Liver (tissue), 9 donors: ENCODE measurements around the gene KLF6. TPM values are rescaled to one million over a fixed set of nuclear protein-coding genes. Genes with fewer than 3 reads are reported as not detected.

Experiments used
- DNase-seq: peaks from one replicate; pipeline ENCODE4 v3.0.0-alpha.2; 2017; ENCODE audit warnings: low spot score
- H3K27ac ChIP-seq, 2 donors: one replicate each; pipeline ENCODE4 v1.7.0; 2013; ENCODE audit warnings: inconsistent platforms in 2 of 2, low read length in 2 of 2, control low read depth in 1 of 2, low read depth in 1 of 2, mild to moderate bottlenecking in 1 of 2
- H3K27me3 ChIP-seq, 4 donors: one replicate each; pipeline versions ENCODE4 v1.6.1 to v1.7.0; 2013; ENCODE audit warnings: low read length in 3 of 4, inconsistent platforms in 1 of 4, mild to moderate bottlenecking in 1 of 4, moderate library complexity in 1 of 4; ENCODE audit not compliant: control insufficient read depth in 4 of 4, insufficient read depth in 4 of 4
- H3K36me3 ChIP-seq, 4 donors: one replicate each; pipeline versions ENCODE4 v1.6.1 to v1.7.0; 2013; ENCODE audit warnings: low read length in 3 of 4, mild to moderate bottlenecking in 3 of 4, low read depth in 1 of 4, moderate library complexity in 1 of 4; ENCODE audit not compliant: control insufficient read depth in 4 of 4, insufficient read depth in 3 of 4
- H3K4me1 ChIP-seq, 4 donors: one replicate each; pipeline versions ENCODE4 v1.6.1 to v1.7.0; 2013; ENCODE audit warnings: low read length in 3 of 4, mild to moderate bottlenecking in 3 of 4, moderate library complexity in 1 of 4; ENCODE audit not compliant: control insufficient read depth in 4 of 4, insufficient read depth in 4 of 4
- H3K4me3 ChIP-seq, 3 donors: one replicate each; pipeline versions ENCODE4 v1.6.1 to v1.7.0; 2013; ENCODE audit warnings: low read length in 3 of 3, control low read depth in 1 of 3, low read depth in 1 of 3, mild to moderate bottlenecking in 1 of 3
- H3K9ac ChIP-seq, 2 donors: one replicate each; pipeline ENCODE4 v1.7.0; 2013; ENCODE audit warnings: low read length in 2 of 2, mild to moderate bottlenecking in 2 of 2, moderate library complexity in 2 of 2, control low read depth in 1 of 2, low read depth in 1 of 2
- H3K9me3 ChIP-seq, 4 donors: one replicate each; pipeline versions ENCODE4 v1.6.1 to v1.7.0; 2013; ENCODE audit warnings: low read length in 3 of 4; ENCODE audit not compliant: control insufficient read depth in 4 of 4
- ATF3 ChIP-seq: IDR thresholded peaks from 2 replicates; pipeline ENCODE4 v1.6.1; 2016; ENCODE audit warnings: antibody characterized with exemption
- EGR1 ChIP-seq, 2 donors: IDR thresholded peaks; 2 replicates each; pipeline ENCODE4 v1.6.1; 2016 to 2018; ENCODE audit warnings: antibody characterized with exemption in 2 of 2, low read depth in 2 of 2
- FOXA1 ChIP-seq: IDR thresholded peaks from 2 replicates; pipeline ENCODE4 v1.6.1; 2016; ENCODE audit warnings: antibody characterized with exemption
- FOXA2 ChIP-seq: IDR thresholded peaks from 2 replicates; pipeline ENCODE4 v1.6.1; 2016; ENCODE audit warnings: antibody characterized with exemption
- GABPA ChIP-seq, 2 donors: IDR thresholded peaks in 1 of 2; conservative IDR thresholded peaks in 1 of 2; 2 replicates each; pipeline ENCODE4 v1.6.1; 2016; ENCODE audit warnings: antibody characterized with exemption in 2 of 2, mild to moderate bottlenecking in 1 of 2, moderate library complexity in 1 of 2
- HNF4A ChIP-seq, 2 donors: conservative IDR thresholded peaks; 2 replicates each; pipeline ENCODE4 v1.6.1; 2016; ENCODE audit warnings: antibody characterized with exemption in 2 of 2, mild to moderate bottlenecking in 2 of 2
- HNF4G ChIP-seq: IDR thresholded peaks from 2 replicates; pipeline ENCODE4 v1.6.1; 2016; ENCODE audit warnings: antibody characterized with exemption
- JUND ChIP-seq, 2 donors: IDR thresholded peaks; 2 replicates each; pipeline ENCODE4 v1.6.1; 2016; ENCODE audit warnings: antibody characterized with exemption in 2 of 2
- NR2F2 ChIP-seq: IDR thresholded peaks from 2 replicates; pipeline ENCODE4 v1.6.1; 2016; ENCODE audit warnings: antibody characterized with exemption
- RAD21 ChIP-seq, 2 donors: IDR thresholded peaks; 2 replicates each; pipeline ENCODE4 v1.6.1; 2016; ENCODE audit warnings: antibody characterized with exemption in 2 of 2, mild to moderate bottlenecking in 2 of 2
- RXRA ChIP-seq, 2 donors: IDR thresholded peaks; 2 replicates each; pipeline ENCODE4 v1.6.1; 2017 to 2018; ENCODE audit warnings: antibody characterized with exemption in 2 of 2, mild to moderate bottlenecking in 1 of 2
- SP1 ChIP-seq: IDR thresholded peaks from 2 replicates; pipeline ENCODE4 v1.6.1; 2018; ENCODE audit warnings: antibody characterized with exemption, mild to moderate bottlenecking
- TAF1 ChIP-seq: conservative IDR thresholded peaks from 2 replicates; pipeline ENCODE4 v1.6.1; 2016; ENCODE audit warnings: antibody characterized with exemption, mild to moderate bottlenecking
- YY1 ChIP-seq: IDR thresholded peaks from 2 replicates; pipeline ENCODE4 v1.6.1; 2016; ENCODE audit warnings: antibody characterized with exemption, mild to moderate bottlenecking
- ZBTB33 ChIP-seq: IDR thresholded peaks from 2 replicates; pipeline ENCODE4 v1.6.1; 2016; ENCODE audit warnings: antibody characterized with exemption
- WGBS: extraction: QIAGEN DNeasy Blood & Tissue Kit; methylation state at CpG from one replicate; pipeline ENCODE4 v1.1.7; 2013; 5-methylcytosine and 5-hydroxymethylcytosine counted together
- polyA plus RNA-seq, 2 donors: library from polyadenylated mRNA; stranded (reverse) in 1 of 2; unstranded in 1 of 2; fragments of 200-250 nt in 1 of 2; fragments of >200 nt in 1 of 2; fragmentation: Nextera tagmentation in 1 of 2; extraction: Ambion mirVana in 1 of 2; gene quantifications; one replicate each; pipeline versions ENCODE4 v1.2.1 to v1.2.3, GENCODE V29; 2013 to 2015
- total RNA-seq, 2 donors: library from RNA; depleted of rRNA; stranded (reverse); fragments of >200 nt; gene quantifications; one replicate each; pipeline ENCODE4 v1.2.3, GENCODE V29; 2014
- TF ChIP-seq, protein P1 (sequence below): IDR thresholded peaks from 2 replicates; pipeline ENCODE4 v1.6.1; 2016; ENCODE audit warnings: antibody characterized with exemption
- TF ChIP-seq, protein P2 (sequence below): fragments of 150-350 bp; IDR thresholded peaks from 2 replicates; pipeline ENCODE4 v1.5.1; 2017; ENCODE audit warnings: improper control_type of control experiment, low read depth, low read length; ENCODE audit not compliant: missing input control
- TF ChIP-seq, protein P3 (sequence below): IDR thresholded peaks from 2 replicates; pipeline ENCODE4 v1.6.1; 2016; ENCODE audit warnings: antibody characterized with exemption, mild to moderate bottlenecking
- donor health status: healthy.
- donor health status: healthy.
- donor health status: healthy.
- donor health status: healthy.
- donor health status: healthy.

The KLF6 gene
- total and polyA plus RNA-seq, 4 donors = 11.0 to 124 (median 22.2) TPM

- TF ChIP-seq SP1 (no peak), JUND (IDR thresholded peaks at IDR 0.05) (no peak), HNF4A (conservative IDR thresholded peaks at IDR 0.05) (no peak), GABPA (IDR thresholded peaks at IDR 0.05 in 1 of 2, conservative IDR thresholded peaks at IDR 0.05 in 1 of 2) (no peak)
- TF ChIP-seq, protein P1, sequence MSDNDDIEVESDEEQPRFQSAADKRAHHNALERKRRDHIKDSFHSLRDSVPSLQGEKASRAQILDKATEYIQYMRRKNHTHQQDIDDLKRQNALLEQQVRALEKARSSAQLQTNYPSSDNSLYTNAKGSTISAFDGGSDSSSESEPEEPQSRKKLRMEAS = no peak
Measured at GRCh38 chr10:3741688-3742461, 43.1 kb downstream of the KLF6 start (continued).

DNA sequence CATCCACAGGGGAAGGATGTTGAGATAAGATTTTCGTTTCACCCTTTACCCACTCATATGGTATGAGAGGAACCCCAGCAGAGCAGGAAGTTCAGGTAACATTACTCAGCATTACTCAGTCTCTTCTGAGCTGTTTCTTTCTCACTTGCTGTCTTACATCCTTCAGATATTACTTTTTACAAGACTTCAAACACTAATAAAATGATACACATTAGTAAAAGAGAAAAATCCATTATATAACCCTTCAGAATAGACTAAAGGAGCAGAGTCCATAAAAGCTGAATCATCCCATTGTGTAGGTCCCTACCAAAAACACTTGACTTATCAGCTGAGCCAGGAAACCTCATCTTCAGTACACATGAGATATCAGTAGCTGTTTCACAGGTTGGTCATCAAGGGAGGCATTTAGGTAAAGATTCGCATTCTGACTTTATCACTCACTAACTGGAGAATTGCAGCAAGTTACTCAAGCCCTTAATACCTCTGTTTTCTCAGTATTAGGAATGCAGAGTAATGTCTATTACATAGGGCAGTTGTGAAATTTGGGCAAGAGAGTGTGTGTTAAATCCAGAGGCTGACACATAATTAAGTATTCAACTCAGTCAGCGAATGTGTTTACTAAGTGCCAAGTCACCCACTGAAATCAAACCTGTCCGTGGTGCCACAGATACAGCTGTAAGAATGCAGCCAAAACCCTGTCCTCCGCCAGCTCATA, 44.7 kb downstream of the KLF6 start:
- Histone ChIP-seq H3K4me3 (no peak overlapping the region), H3K9ac (no peak overlapping the region), H3K36me3 (no peaks in the 10 kb centered on the region), H3K9me3 (no peaks in the 10 kb centered on the region), H3K4me1 (no peaks in the 10 kb centered on the region), H3K27me3 (no peaks in the 10 kb centered on the region), H3K27ac (no peak overlapping the region)
- 75% methylated on average over 5 of the region's 5 CpGs for WGBS
- TF ChIP-seq HNF4A (conservative IDR thresholded peaks at IDR 0.05) (peak in 1 of 2 donors; percentile 3), SP1 (no peak)
- DNase-seq = no peak

DNA sequence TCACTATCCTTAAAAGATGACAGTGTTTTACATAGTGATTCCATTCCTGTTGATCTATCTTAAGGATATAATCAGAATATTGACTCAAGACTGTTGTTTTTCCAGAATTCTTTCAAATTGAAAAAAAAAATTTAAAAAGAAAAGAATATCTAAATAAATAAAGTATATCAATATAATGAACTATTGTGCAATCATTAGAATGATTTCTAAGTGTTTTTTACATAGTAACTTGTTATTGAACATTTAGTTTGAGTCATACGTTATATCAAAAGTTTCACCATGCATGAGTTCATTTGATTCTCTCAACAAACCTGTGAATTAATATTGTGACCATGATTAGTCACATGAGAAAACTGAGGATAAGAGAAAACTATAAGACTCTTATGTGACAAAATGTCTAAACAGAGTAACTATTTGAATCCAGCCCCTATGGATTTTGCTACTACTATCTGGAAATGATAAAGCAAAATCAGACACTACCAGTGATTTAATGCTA, 46.1 kb downstream of the KLF6 start:
- TF ChIP-seq, protein P1 = no peak
- TF ChIP-seq, protein P2, sequence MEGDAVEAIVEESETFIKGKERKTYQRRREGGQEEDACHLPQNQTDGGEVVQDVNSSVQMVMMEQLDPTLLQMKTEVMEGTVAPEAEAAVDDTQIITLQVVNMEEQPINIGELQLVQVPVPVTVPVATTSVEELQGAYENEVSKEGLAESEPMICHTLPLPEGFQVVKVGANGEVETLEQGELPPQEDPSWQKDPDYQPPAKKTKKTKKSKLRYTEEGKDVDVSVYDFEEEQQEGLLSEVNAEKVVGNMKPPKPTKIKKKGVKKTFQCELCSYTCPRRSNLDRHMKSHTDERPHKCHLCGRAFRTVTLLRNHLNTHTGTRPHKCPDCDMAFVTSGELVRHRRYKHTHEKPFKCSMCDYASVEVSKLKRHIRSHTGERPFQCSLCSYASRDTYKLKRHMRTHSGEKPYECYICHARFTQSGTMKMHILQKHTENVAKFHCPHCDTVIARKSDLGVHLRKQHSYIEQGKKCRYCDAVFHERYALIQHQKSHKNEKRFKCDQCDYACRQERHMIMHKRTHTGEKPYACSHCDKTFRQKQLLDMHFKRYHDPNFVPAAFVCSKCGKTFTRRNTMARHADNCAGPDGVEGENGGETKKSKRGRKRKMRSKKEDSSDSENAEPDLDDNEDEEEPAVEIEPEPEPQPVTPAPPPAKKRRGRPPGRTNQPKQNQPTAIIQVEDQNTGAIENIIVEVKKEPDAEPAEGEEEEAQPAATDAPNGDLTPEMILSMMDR = no peak
- TF ChIP-seq RAD21 (IDR thresholded peaks at IDR 0.05) (no peak), HNF4A (conservative IDR thresholded peaks at IDR 0.05) (no peak), SP1 (no peak), EGR1 (IDR thresholded peaks at IDR 0.05; ENCODE audit: low read depth in 2 of 2) (no peak), FOXA1 (no peak), NR2F2 (no peak), ATF3 (no peak), YY1 (no peak), GABPA (IDR thresholded peaks at IDR 0.05 in 1 of 2, conservative IDR thresholded peaks at IDR 0.05 in 1 of 2) (no peak), RXRA (IDR thresholded peaks at IDR 0.05) (no peak), ZBTB33 (no peak), HNF4G (no peak), FOXA2 (no peak), TAF1 (no peak), JUND (IDR thresholded peaks at IDR 0.05) (no peak)
- TF ChIP-seq, protein P3, sequence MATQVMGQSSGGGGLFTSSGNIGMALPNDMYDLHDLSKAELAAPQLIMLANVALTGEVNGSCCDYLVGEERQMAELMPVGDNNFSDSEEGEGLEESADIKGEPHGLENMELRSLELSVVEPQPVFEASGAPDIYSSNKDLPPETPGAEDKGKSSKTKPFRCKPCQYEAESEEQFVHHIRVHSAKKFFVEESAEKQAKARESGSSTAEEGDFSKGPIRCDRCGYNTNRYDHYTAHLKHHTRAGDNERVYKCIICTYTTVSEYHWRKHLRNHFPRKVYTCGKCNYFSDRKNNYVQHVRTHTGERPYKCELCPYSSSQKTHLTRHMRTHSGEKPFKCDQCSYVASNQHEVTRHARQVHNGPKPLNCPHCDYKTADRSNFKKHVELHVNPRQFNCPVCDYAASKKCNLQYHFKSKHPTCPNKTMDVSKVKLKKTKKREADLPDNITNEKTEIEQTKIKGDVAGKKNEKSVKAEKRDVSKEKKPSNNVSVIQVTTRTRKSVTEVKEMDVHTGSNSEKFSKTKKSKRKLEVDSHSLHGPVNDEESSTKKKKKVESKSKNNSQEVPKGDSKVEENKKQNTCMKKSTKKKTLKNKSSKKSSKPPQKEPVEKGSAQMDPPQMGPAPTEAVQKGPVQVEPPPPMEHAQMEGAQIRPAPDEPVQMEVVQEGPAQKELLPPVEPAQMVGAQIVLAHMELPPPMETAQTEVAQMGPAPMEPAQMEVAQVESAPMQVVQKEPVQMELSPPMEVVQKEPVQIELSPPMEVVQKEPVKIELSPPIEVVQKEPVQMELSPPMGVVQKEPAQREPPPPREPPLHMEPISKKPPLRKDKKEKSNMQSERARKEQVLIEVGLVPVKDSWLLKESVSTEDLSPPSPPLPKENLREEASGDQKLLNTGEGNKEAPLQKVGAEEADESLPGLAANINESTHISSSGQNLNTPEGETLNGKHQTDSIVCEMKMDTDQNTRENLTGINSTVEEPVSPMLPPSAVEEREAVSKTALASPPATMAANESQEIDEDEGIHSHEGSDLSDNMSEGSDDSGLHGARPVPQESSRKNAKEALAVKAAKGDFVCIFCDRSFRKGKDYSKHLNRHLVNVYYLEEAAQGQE = no peak
- no peak overlapping the region for H3K27ac ChIP-seq
- H3K9me3 ChIP-seq = no peaks in the 10 kb centered on the region

More for the DNA sequence above, 46.1 kb downstream of the KLF6 start:
- H3K36me3 ChIP-seq = no peaks in the 10 kb centered on the region
- H3K9ac ChIP-seq = no peak overlapping the region
- no peak overlapping the region for H3K4me3 ChIP-seq
- 85% methylated on average over 1 of the region's 1 CpG for WGBS
- no peaks in the 10 kb centered on the region for H3K27me3 ChIP-seq
- DNase-seq = no peak
- no peaks in the 10 kb centered on the region for H3K4me1 ChIP-seq
